Thyroid gland (tissue), 4 donors: ENCODE data around the gene NDUFAF4.

Experiments used
- POLR2A ChIP-seq, 2 donors: fragments of 450-650 bp; IDR thresholded peaks; one replicate each; pipeline ENCODE4 v1.6.1; 2017; ENCODE audit warnings: antibody characterized with exemption in 2 of 2, mild to moderate bottlenecking in 2 of 2, moderate library complexity in 1 of 2
- TF ChIP-seq, protein P1 (sequence below), 6 experiments: fragments of 200-600 bp in 3 of 6; fragments of 450-650 bp in 3 of 6; sonication (generic) in 3 of 6; IDR thresholded peaks; one replicate each; pipeline ENCODE4 v1.5.1; 2016 to 2019; ENCODE audit warnings: antibody characterized with exemption in 6 of 6, mild to moderate bottlenecking in 2 of 6, inconsistent platforms in 1 of 6, moderate library complexity in 1 of 6

DNA sequence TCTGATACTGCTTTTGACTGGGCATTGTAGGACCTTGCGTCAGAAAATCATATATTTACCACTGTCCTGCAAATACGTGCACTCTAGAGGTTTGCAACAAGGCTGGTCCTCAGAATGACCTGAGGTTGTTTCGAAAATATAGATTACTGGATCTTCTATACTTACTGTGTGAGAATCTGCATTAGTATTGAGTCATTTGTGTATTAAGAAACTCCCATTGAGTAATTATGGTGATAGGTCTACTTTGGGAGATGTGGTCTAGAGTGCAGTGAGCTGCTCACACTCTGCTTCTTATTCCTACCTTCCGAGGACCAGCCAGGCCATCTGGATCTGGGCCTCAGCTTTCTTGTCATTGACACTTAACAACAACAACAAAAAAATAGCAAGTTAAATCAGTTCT lies 36.4 kb upstream of the NDUFAF4 start:
- TF ChIP-seq, protein P1, sequence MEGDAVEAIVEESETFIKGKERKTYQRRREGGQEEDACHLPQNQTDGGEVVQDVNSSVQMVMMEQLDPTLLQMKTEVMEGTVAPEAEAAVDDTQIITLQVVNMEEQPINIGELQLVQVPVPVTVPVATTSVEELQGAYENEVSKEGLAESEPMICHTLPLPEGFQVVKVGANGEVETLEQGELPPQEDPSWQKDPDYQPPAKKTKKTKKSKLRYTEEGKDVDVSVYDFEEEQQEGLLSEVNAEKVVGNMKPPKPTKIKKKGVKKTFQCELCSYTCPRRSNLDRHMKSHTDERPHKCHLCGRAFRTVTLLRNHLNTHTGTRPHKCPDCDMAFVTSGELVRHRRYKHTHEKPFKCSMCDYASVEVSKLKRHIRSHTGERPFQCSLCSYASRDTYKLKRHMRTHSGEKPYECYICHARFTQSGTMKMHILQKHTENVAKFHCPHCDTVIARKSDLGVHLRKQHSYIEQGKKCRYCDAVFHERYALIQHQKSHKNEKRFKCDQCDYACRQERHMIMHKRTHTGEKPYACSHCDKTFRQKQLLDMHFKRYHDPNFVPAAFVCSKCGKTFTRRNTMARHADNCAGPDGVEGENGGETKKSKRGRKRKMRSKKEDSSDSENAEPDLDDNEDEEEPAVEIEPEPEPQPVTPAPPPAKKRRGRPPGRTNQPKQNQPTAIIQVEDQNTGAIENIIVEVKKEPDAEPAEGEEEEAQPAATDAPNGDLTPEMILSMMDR (IDR thresholded peaks at IDR 0.05), result no peak
- no peak for TF ChIP-seq POLR2A (IDR thresholded peaks at IDR 0.05)
